ENCODE measurements around the gene RHOU. TPM values are rescaled to one million over a fixed set of nuclear protein-coding genes. Genes with fewer than 3 reads are reported as not detected.

The RHOU gene
- total RNA-seq, 1 experiment from 2014 or later: 0.26 TPM

DNA sequence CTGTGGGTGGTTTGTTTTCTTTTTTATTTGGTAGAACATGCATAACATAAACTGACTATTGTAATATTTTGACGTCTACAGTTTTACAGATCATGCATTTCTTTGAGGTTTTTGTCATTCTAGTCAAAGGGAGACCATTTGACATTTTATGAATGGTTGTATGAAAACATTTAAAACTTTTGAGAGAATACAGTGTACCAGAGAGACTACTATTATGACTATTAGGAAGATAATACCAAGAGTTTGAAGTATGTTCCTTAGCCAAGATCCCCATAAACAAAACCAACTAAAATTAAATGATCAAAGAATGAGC, 37.3 kb upstream of the RHOU start:
- TF ChIP-seq EZH2 (IDR thresholded peaks at IDR 0.05; ENCODE audit: low read length, unreplicated experiment) (no peak), EZH2phosphoT487 (IDR thresholded peaks at IDR 0.05; ENCODE audit: borderline replicate concordance, low read length) (no peak)
- TF ChIP-seq, protein P1, sequence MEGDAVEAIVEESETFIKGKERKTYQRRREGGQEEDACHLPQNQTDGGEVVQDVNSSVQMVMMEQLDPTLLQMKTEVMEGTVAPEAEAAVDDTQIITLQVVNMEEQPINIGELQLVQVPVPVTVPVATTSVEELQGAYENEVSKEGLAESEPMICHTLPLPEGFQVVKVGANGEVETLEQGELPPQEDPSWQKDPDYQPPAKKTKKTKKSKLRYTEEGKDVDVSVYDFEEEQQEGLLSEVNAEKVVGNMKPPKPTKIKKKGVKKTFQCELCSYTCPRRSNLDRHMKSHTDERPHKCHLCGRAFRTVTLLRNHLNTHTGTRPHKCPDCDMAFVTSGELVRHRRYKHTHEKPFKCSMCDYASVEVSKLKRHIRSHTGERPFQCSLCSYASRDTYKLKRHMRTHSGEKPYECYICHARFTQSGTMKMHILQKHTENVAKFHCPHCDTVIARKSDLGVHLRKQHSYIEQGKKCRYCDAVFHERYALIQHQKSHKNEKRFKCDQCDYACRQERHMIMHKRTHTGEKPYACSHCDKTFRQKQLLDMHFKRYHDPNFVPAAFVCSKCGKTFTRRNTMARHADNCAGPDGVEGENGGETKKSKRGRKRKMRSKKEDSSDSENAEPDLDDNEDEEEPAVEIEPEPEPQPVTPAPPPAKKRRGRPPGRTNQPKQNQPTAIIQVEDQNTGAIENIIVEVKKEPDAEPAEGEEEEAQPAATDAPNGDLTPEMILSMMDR (conservative IDR thresholded peaks at IDR 0.05; ENCODE audit: low read depth, low read length): no peak
- DNase-seq (no peak), ATAC-seq (no peak)
- Histone ChIP-seq H3K4me3 (ENCODE audit: low read length) (no peak overlapping the region), H3K4me1 (ENCODE audit: insufficient read depth, low read length) (no peaks in the 10 kb centered on the region), H3K79me2 (ENCODE audit: low read length) (no peaks in the 10 kb centered on the region), H3K27ac (ENCODE audit: low read length) (no peak overlapping the region), H3K9me3 (ENCODE audit: low read length) (no peaks in the 10 kb centered on the region), H2AFZ (ENCODE audit: low read length) (no peak overlapping the region), H4K20me1 (ENCODE audit: low read length) (no peaks in the 10 kb centered on the region), H3K4me2 (ENCODE audit: low read length) (no peak overlapping the region), H3K36me3 (ENCODE audit: low read depth, low read length) (no peaks in the 10 kb centered on the region), H3F3A (ENCODE audit: low read length, unreplicated experiment) (no peaks in the 10 kb centered on the region), H3K27me3 (ENCODE audit: low read length) (no peaks in the 10 kb centered on the region), H3K9ac (ENCODE audit: low read length) (no peak overlapping the region), H3K9me2 (replicated peaks; ENCODE audit: low read length) (no peaks in the 10 kb centered on the region)
- POLR2A ChIA-PET (ENCODE audit: unreplicated experiment): no interaction called here
- intact Hi-C loops (cut with micrococcal nuclease): no loop called here
- BruUV-seq (replicated peaks): no TSS peak
- CTCF ChIA-PET: no interaction called here

DNA sequence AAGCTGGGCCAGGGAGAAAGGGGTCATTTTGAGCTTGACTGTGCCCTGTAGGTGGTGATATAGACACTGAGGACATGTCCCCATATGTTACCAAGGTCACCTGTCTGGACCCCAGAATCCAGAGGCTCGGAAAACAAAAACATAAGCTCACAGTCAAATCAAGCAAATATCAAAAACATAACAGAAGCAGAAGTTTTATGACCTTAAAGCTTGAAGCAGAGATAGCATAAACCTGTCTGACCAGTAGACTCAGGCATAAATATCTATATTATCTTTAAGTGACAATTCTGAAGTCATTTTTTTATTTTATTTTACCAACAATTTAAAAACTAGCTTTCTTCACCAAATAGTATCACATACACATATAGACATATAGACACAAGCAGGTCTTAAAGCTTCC, 32.8 kb upstream of the RHOU start:
- H3K4me1 ChIP-seq (ENCODE audit: insufficient read depth, low read length): no peaks in the 10 kb centered on the region
- H3K9me2 ChIP-seq (replicated peaks; ENCODE audit: low read length): no peaks in the 10 kb centered on the region
- no peaks in the 10 kb centered on the region for H3K9me3 ChIP-seq (ENCODE audit: low read length)
- H3K27me3 ChIP-seq (ENCODE audit: low read length): no peaks in the 10 kb centered on the region
- BruUV-seq (replicated peaks): no TSS peak
- H3K9ac ChIP-seq (ENCODE audit: low read length): no peak overlapping the region
- H2AFZ ChIP-seq (ENCODE audit: low read length): no peak overlapping the region
- no peaks in the 10 kb centered on the region for H4K20me1 ChIP-seq (ENCODE audit: low read length)
- no peaks in the 10 kb centered on the region for H3K36me3 ChIP-seq (ENCODE audit: low read depth, low read length)
- DNase-seq (no peak), ATAC-seq (no peak)
- POLR2A ChIA-PET (ENCODE audit: unreplicated experiment): interaction anchor here (0.6 kb wide), 1 partner anchor 350 kb away, joined by 4 read pairs; no protein-coding TSS in a partner anchor
- H3F3A ChIP-seq (ENCODE audit: low read length, unreplicated experiment): no peaks in the 10 kb centered on the region
- CTCF ChIA-PET: no interaction called here
- TF ChIP-seq EZH2 (IDR thresholded peaks at IDR 0.05; ENCODE audit: low read length, unreplicated experiment) (no peak), EZH2phosphoT487 (IDR thresholded peaks at IDR 0.05; ENCODE audit: borderline replicate concordance, low read length) (no peak)
- TF ChIP-seq, protein P1 (conservative IDR thresholded peaks at IDR 0.05; ENCODE audit: low read depth, low read length): no peak
- no peak overlapping the region for H3K27ac ChIP-seq (ENCODE audit: low read length)
- no peaks in the 10 kb centered on the region for H3K79me2 ChIP-seq (ENCODE audit: low read length)
- H3K4me3 ChIP-seq (ENCODE audit: low read length): no peak overlapping the region
- H3K4me2 ChIP-seq (ENCODE audit: low read length): no peak overlapping the region
- intact Hi-C loops (cut with micrococcal nuclease): no loop called here

DNA sequence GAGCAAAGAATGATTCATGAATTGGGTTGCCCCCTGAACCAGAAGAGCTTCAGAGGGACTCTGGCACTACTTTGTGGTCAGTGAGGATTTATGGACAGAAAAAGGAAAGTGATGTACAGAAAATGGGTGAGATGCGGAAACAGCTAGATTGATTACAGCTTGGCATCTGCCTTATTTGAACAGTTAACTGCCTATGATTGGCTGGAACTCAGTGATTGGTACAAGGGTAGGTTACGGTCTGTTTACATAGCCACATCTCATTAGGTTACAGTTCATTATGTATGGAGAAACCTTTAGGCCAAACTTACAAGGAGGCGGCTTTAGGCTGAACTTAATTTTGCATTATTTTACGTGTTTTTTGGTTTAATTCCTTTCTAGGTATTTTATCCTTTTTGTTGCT, 29.0 kb upstream of the RHOU start:
- no peak overlapping the region for H3K9ac ChIP-seq (ENCODE audit: low read length)
- H3K9me2 ChIP-seq (replicated peaks; ENCODE audit: low read length): no peaks in the 10 kb centered on the region
- TF ChIP-seq EZH2 (IDR thresholded peaks at IDR 0.05; ENCODE audit: low read length, unreplicated experiment) (no peak), EZH2phosphoT487 (IDR thresholded peaks at IDR 0.05; ENCODE audit: borderline replicate concordance, low read length) (no peak)
- TF ChIP-seq, protein P1 (conservative IDR thresholded peaks at IDR 0.05; ENCODE audit: low read depth, low read length): no peak
- ChIA-PET POLR2A (ENCODE audit: unreplicated experiment) (no interaction called here), CTCF (no interaction called here)
- DNase-seq (no peak), ATAC-seq (no peak)
- H3K27ac ChIP-seq (ENCODE audit: low read length): no peak overlapping the region
- no peak overlapping the region for H3K4me3 ChIP-seq (ENCODE audit: low read length)
- H3K79me2 ChIP-seq (ENCODE audit: low read length): no peaks in the 10 kb centered on the region
- H3K36me3 ChIP-seq (ENCODE audit: low read depth, low read length): no peaks in the 10 kb centered on the region
- H2AFZ ChIP-seq (ENCODE audit: low read length): no peak overlapping the region
- intact Hi-C loops (cut with micrococcal nuclease): no loop called here
- BruUV-seq (replicated peaks): no TSS peak
- H3F3A ChIP-seq (ENCODE audit: low read length, unreplicated experiment): no peaks in the 10 kb centered on the region
- no peaks in the 10 kb centered on the region for H3K9me3 ChIP-seq (ENCODE audit: low read length)
- H3K4me2 ChIP-seq (ENCODE audit: low read length): no peak overlapping the region
- H3K27me3 ChIP-seq (ENCODE audit: low read length): no peaks in the 10 kb centered on the region
- no peaks in the 10 kb centered on the region for H3K4me1 ChIP-seq (ENCODE audit: insufficient read depth, low read length)
- H4K20me1 ChIP-seq (ENCODE audit: low read length): no peaks in the 10 kb centered on the region

Data from PC-3 (cell line).